ENCODE results near the gene TET2.

TET2 gene

GRCh38 chr4:105133976-105134375 is 12.7 kb upstream of the TET2 start:
- H3K27ac Mint-ChIP-seq, result no peak overlapping the region
- TF ChIP-seq CTCF (IDR thresholded peaks at IDR 0.05; ENCODE audit: unreplicated experiment in 3 of 3), result no peak
- no peaks in the 10 kb centered on the region for H3K9me3 Mint-ChIP-seq
- no peak overlapping the region for H3K4me3 Mint-ChIP-seq
- peaks cover 2% of the 10 kb centered on the region for H3K27me3 Mint-ChIP-seq (ENCODE audit: low read depth)
- H3K4me1 Mint-ChIP-seq, result peaks cover 4% of the 10 kb centered on the region
- H3K36me3 Mint-ChIP-seq (ENCODE audit: low read depth), result no peaks in the 10 kb centered on the region

DNA sequence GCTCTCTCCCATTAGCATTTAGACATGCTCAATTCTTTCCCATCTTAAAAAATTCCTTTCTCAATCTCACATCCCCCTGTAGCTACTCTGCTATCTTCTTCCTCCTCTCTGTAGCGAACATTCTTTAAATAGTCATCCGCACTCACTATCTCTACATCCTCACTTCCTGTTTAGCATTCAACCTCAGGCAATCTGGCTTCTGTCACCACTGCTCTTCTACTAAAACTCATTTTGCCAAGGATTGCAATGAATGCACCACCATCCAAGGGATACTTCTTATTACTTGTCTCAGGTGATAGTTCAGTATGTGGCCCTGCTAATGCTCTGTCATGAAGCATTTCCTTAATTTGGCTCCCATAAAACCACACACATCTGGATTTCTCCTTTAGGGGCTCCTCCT is 10.9 kb upstream of the TET2 start:
- Mint-ChIP-seq H3K4me1 (no peaks in the 10 kb centered on the region), H3K9me3 (no peaks in the 10 kb centered on the region), H3K4me3 (no peak overlapping the region), H3K27me3 (ENCODE audit: low read depth) (no peaks in the 10 kb centered on the region), H3K27ac (no peak overlapping the region), H3K36me3 (ENCODE audit: low read depth) (no peaks in the 10 kb centered on the region)
- no peak for TF ChIP-seq CTCF (IDR thresholded peaks at IDR 0.05; ENCODE audit: unreplicated experiment in 3 of 3)

DNA sequence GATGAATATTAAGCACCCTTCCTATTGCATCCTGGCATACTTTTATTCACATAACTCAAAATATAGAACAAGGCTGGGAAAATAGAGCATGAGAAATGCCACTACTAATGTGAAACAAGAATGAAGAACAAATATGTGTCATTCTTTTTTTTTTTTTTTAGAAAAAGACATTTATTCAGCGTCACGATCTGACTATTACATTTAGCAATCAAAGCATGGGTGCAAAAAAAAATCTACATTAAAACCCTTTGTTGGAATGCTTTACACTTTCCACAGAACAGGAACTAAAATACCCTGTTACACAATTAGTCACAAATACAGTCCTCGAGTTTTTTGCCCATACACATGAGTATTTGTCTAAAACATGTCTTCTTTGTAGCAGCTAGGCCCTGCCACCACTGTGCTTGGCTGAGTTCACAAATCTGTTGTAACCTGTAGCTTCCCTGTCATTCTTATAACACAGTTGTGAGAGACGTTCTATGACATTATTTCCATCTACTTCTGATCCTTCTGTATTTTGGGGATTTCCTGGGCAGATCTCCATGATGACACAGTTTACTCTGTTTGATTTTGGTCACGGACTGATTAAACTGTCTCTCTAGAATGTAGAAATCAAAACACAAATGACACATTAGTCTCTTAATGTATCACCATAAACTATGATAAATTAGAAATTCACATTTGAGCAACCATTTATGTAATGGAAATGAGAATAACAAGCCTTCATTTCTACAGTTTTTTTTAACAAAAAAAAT is 9.4 kb upstream of the TET2 start:
- Mint-ChIP-seq H3K27ac (no peak overlapping the region), H3K4me1 (no peaks in the 10 kb centered on the region), H3K9me3 (no peaks in the 10 kb centered on the region), H3K4me3 (no peak overlapping the region), H3K27me3 (ENCODE audit: low read depth) (no peaks in the 10 kb centered on the region), H3K36me3 (ENCODE audit: low read depth) (no peaks in the 10 kb centered on the region)
- TF ChIP-seq CTCF (IDR thresholded peaks at IDR 0.05; ENCODE audit: unreplicated experiment in 3 of 3), result no peak

- Mint-ChIP-seq H3K9me3 (no peaks in the 10 kb centered on the region), H3K4me1 (no peaks in the 10 kb centered on the region), H3K27me3 (ENCODE audit: low read depth) (peaks cover 6% of the 10 kb centered on the region), H3K27ac (no peak overlapping the region), H3K4me3 (no peak overlapping the region), H3K36me3 (ENCODE audit: low read depth) (no peaks in the 10 kb centered on the region)
- no peak for TF ChIP-seq CTCF (IDR thresholded peaks at IDR 0.05; ENCODE audit: unreplicated experiment in 3 of 3)
Observed at GRCh38 chr4:105139646-105140045, 7.0 kb upstream of the TET2 start.

- H3K4me1 Mint-ChIP-seq, result no peaks in the 10 kb centered on the region
- H3K36me3 Mint-ChIP-seq (ENCODE audit: low read depth), result no peaks in the 10 kb centered on the region
- peaks cover 8% of the 10 kb centered on the region for H3K27me3 Mint-ChIP-seq (ENCODE audit: low read depth)
- TF ChIP-seq CTCF (IDR thresholded peaks at IDR 0.05; ENCODE audit: unreplicated experiment in 3 of 3), result peak; percentile 50 to 60 (median 59)
- H3K4me3 Mint-ChIP-seq, result no peak overlapping the region
- no peak overlapping the region for H3K27ac Mint-ChIP-seq
- no peaks in the 10 kb centered on the region for H3K9me3 Mint-ChIP-seq
Observed at GRCh38 chr4:105140684-105141490, 5.8 kb upstream of the TET2 start.
